ENCODE data around the gene FGD1.

The FGD1 gene

DNA sequence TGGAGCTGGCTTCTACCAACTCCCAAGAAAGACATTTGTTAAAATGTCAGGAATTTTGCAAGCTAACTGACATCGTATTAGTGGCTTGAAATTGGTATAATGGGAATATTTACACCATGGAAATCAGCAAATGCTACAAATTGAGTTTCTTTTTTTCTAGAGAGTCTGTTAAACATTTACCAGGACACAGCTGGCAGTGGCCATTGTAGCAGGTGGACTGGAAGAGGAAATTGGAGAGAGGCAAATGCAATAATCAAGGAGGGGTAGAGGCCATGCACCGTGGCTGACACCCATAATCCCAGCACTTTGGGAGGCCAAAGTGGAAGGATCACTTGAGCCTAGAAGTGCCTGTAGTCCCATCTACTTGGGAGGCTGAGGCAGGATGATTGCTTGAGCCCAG lies 88.8 kb downstream of the FGD1 start:
- no peak for DNase-seq (ENCODE audit: low read depth, low spot score)

GRCh38 chrX:54397113-54397512 lies 98.9 kb downstream of the FGD1 start:
- no peak for DNase-seq (ENCODE audit: low read depth, low spot score)

Data from ELF-1 (cell line).